ENCODE data around the gene CFL1. TPM values are rescaled to one million over a fixed set of nuclear protein-coding genes. Genes with fewer than 3 reads are reported as not detected.
A peak's percentile ranks its signal among the peaks of the same experiment; 100 is the strongest.

The CFL1 gene
- total and polyA plus RNA-seq, 10 of the 15 experiments (the other 5 are each of a cell fraction or from before 2014, with no cell fraction given), result 164 to 2,994 (median 1,500) TPM

DNA sequence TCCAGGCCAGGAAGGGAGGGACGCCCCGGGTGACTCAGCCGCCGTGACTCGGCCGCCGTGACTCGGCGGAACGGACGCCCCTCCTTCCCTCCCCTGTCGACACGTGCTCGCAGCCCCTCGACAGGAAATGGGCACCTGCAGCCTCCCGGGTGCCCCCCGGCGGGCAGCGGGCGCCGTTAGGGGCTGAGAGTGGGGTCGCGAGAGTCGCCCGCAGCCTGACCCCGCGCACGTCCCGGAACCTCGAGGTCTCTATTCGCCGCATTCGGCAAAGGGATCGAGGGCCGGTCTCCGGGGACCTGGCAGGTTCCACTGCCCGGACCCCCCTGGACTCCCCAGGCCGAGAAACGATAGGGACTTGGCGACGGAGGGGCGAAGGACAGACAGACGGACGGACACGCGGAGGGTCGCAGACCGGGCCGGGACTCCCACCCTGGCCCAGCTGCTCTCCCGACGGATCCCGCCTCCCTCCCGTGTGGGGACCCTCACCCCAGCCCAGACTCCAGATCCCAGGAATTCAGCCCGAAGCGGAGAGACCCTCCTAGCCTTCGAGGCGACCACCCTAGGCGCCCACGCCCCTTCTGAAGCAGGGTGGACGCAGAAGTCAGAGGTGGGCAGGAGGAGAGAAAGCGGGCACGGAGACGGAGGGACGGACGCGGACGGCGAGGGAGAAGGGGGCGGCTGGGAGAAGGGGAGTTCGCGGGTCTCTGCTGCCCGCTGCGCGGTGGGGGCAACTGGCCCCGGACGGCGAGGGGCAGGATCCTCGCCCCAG, 41.6 kb upstream of the CFL1 start (continued):
- TF ChIP-seq SMC3 (IDR thresholded peaks at IDR 0.05; ENCODE audit: borderline replicate concordance, low read length) (no peak), HCFC1 (IDR thresholded peaks at IDR 0.05; ENCODE audit: low read length) (no peak), RCOR1 (conservative IDR thresholded peaks at IDR 0.05; ENCODE audit: low read depth, low read length) (no peak), YY1 (IDR thresholded peaks at IDR 0.05; ENCODE audit: low read depth, low read length) (no peak), JUNB (IDR thresholded peaks at IDR 0.05) (no peak), MTA2 (IDR thresholded peaks at IDR 0.05; ENCODE audit: low read depth) (no peak), POLR2AphosphoS2 (IDR thresholded peaks at IDR 0.05; ENCODE audit: low read depth, low read length) (no peak), NFYB (IDR thresholded peaks at IDR 0.05; ENCODE audit: insufficient read depth, low read depth, low read length) (no peak), IKZF1 (conservative IDR thresholded peaks at IDR 0.05) (peak; percentile 85), GATAD2B (conservative IDR thresholded peaks at IDR 0.05; ENCODE audit: low read depth) (peak; percentile 93), NR2F1 (conservative IDR thresholded peaks at IDR 0.05) (peak; percentile 81), SP1 (IDR thresholded peaks at IDR 0.05; ENCODE audit: low read depth, low read length) (no peak), BACH1 (IDR thresholded peaks at IDR 0.05; ENCODE audit: borderline replicate concordance) (peak; percentile 99), FOS (IDR thresholded peaks at IDR 0.05; ENCODE audit: borderline replicate concordance, extremely low read depth, insufficient read length) (no peak), ETV6 (conservative IDR thresholded peaks at IDR 0.05 in 1 of 2, IDR thresholded peaks at IDR 0.05 in 1 of 2; ENCODE audit: borderline replicate concordance in 1 of 2, low read depth in 1 of 2) (no peak), ESRRA (IDR thresholded peaks at IDR 0.05; ENCODE audit: low read length) (no peak), ZZZ3 (IDR thresholded peaks at IDR 0.05; ENCODE audit: control insufficient read depth, insufficient read length, low read depth) (no peak), SIN3A (IDR thresholded peaks at IDR 0.05; ENCODE audit: low read depth, low read length) (0 out of 2 replicates have a peak, but pooled peaks have one; percentile 46), CHD1 (IDR thresholded peaks at IDR 0.05; ENCODE audit: low read depth, low read length) (0 out of 2 replicates have a peak, but pooled peaks have one; percentile 62), PML (IDR thresholded peaks at IDR 0.05; ENCODE audit: low read length) (no peak), POLR2AphosphoS5 (IDR thresholded peaks at IDR 0.05; ENCODE audit: low read length) (no peak; the same call in 1 of the 2 replicates), HDGF (IDR thresholded peaks at IDR 0.05) (no peak)
- TF ChIP-seq, protein P1, sequence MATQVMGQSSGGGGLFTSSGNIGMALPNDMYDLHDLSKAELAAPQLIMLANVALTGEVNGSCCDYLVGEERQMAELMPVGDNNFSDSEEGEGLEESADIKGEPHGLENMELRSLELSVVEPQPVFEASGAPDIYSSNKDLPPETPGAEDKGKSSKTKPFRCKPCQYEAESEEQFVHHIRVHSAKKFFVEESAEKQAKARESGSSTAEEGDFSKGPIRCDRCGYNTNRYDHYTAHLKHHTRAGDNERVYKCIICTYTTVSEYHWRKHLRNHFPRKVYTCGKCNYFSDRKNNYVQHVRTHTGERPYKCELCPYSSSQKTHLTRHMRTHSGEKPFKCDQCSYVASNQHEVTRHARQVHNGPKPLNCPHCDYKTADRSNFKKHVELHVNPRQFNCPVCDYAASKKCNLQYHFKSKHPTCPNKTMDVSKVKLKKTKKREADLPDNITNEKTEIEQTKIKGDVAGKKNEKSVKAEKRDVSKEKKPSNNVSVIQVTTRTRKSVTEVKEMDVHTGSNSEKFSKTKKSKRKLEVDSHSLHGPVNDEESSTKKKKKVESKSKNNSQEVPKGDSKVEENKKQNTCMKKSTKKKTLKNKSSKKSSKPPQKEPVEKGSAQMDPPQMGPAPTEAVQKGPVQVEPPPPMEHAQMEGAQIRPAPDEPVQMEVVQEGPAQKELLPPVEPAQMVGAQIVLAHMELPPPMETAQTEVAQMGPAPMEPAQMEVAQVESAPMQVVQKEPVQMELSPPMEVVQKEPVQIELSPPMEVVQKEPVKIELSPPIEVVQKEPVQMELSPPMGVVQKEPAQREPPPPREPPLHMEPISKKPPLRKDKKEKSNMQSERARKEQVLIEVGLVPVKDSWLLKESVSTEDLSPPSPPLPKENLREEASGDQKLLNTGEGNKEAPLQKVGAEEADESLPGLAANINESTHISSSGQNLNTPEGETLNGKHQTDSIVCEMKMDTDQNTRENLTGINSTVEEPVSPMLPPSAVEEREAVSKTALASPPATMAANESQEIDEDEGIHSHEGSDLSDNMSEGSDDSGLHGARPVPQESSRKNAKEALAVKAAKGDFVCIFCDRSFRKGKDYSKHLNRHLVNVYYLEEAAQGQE (IDR thresholded peaks at IDR 0.05; ENCODE audit: low read depth, low read length), result no peak
- TF ChIP-seq, protein P2, sequence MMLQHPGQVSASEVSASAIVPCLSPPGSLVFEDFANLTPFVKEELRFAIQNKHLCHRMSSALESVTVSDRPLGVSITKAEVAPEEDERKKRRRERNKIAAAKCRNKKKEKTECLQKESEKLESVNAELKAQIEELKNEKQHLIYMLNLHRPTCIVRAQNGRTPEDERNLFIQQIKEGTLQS (IDR thresholded peaks at IDR 0.05; ENCODE audit: borderline replicate concordance, extremely low read depth, low read depth, low read length), result no peak
- TF ChIP-seq, protein P3, sequence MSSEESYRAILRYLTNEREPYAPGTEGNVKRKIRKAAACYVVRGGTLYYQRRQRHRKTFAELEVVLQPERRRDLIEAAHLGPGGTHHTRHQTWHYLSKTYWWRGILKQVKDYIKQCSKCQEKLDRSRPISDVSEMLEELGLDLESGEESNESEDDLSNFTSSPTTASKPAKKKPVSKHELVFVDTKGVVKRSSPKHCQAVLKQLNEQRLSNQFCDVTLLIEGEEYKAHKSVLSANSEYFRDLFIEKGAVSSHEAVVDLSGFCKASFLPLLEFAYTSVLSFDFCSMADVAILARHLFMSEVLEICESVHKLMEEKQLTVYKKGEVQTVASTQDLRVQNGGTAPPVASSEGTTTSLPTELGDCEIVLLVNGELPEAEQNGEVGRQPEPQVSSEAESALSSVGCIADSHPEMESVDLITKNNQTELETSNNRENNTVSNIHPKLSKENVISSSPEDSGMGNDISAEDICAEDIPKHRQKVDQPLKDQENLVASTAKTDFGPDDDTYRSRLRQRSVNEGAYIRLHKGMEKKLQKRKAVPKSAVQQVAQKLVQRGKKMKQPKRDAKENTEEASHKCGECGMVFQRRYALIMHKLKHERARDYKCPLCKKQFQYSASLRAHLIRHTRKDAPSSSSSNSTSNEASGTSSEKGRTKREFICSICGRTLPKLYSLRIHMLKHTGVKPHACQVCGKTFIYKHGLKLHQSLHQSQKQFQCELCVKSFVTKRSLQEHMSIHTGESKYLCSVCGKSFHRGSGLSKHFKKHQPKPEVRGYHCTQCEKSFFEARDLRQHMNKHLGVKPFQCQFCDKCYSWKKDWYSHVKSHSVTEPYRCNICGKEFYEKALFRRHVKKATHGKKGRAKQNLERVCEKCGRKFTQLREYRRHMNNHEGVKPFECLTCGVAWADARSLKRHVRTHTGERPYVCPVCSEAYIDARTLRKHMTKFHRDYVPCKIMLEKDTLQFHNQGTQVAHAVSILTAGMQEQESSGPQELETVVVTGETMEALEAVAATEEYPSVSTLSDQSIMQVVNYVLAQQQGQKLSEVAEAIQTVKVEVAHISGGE (CRISPR knock-in tag; IDR thresholded peaks at IDR 0.05), result no peak

Measured in GM12878 (cell line).